ENCODE measurements around the gene CYTH1.

The CYTH1 gene, protein sequence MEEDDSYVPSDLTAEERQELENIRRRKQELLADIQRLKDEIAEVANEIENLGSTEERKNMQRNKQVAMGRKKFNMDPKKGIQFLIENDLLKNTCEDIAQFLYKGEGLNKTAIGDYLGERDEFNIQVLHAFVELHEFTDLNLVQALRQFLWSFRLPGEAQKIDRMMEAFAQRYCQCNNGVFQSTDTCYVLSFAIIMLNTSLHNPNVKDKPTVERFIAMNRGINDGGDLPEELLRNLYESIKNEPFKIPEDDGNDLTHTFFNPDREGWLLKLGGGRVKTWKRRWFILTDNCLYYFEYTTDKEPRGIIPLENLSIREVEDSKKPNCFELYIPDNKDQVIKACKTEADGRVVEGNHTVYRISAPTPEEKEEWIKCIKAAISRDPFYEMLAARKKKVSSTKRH

DNA sequence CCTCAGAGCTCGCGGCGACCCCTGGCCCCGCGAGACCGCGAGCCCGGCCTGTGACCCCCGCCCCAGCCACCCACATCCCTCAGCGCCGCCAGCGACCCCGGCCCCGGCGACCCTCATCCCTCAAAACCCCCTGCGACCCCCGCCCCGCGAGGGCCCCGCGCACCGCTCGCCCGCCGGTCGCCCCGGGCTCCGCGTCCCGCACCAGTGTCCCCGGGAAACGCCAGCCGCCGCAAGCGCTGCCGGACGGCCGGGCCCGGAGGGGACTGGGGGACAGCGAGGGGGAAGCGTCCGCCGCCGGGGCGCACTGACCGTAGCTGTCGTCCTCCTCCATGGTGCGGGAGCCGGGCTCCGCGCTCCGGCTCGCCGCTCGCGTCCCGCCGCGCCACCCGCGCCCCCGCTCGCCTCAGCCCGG is at the start of gene CYTH1:
Gene CYTH1, minus strand, starts transcription at position 381 of the 412 bp plus-strand sequence. Its CDS starts 50 bp downstream, at position 331.
- no peak for DNase-seq

DNA sequence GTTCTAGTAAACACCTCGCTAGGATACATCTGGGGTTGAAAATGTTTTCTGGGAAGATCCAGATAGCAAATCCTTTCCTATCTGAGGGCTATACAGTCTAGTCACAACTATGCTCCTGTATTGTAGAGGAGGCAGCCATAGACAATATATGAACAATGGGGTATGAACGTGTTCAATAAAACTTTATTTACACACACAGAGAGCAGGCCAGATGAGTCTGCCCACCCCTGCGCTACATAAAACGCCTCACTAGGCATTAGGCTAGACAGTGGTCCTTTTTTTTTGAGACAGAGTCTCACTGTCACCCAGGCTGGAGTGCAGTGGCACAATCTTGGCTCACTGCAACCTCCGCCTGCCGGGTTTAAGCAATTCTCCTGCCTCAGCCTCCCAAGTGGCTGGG is 47.4 kb upstream of the CYTH1 start:
- DNase-seq: no peak

DNA sequence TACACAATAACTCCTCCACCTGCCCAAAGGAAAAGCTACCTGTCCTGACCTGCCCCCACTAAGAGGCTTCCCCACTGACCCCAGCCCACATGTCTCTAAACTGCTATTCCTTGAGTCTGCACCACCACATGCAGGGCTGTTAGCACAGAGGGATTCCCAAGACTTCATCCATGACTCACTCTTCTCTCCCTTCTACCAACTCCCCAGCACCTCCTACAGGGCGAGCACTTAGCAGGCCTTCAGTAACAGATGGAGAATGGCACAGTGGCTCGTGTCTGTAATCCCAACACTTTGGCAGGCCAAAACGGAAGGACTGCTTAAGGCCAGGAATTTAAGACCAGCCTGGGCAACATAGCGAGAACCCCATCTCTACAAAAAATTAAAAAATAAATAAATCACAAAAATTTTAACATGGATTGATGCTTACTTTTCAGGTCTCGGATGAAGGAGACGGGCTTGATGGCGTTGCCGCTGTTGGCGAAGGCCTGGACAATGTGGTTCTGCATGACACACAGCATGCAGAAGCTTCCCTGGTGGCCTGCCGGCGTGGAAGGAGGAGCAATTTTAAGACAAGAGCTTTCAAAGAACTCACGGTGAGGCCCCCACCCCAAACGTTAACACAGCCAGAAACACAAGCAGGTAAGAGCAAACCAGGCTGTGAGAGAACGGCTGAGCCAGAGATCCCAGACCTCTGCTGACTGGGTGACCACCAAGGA is 46.6 kb upstream of the CYTH1 start:
- DNase-seq: no peak

DNA sequence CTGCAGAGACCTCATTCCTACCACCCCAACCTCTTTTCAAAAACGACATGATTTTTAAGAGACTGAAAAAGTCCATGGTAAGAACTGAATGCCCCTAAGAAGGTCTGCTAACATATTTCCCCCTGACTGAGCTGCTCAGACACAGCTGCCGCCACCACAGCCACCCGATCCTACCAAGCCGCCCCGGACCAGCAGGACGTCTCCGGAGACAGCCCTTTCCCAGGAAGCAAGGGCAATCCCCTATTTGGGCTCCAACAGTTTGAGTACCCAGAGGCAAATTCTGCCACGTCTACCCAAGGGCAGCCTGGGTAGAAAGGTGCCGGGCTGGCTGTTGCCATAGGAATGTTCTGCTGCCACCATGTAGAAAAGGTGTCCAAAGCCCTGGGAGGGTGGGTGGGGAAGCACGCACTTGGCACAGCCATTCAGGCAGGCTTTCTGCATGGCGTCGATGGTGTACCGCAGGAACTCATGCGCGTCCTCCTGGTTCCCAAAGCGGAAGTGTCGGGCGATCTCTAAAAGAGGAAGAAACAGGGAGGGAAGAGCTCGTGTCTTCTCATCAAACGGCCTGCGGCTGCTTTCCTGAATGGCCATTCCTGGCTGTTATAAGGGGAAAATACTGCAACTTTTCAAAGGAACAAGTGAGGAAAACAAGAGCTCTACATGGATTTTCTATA is 44.9 kb upstream of the CYTH1 start:
- DNase-seq: no peak

DNA sequence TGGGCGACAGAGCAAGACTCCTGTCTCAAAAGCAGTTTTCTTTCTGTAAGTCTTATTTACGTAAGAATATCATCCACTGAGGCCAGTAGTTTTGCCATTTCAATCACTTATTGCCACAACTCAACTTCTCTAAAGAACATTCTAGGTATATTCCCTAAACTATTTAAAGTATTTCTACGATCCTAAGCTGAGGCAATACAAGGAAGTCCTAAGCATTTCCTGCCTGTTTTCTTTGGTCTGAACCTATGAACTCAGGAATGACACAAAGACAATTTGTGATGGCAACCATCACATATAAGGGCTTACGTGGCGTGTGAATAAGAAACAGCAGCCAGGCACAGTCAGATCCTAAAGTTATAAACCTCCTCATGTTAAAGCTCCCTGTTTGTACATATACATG is 44.3 kb upstream of the CYTH1 start:
- no peak for DNase-seq

DNA sequence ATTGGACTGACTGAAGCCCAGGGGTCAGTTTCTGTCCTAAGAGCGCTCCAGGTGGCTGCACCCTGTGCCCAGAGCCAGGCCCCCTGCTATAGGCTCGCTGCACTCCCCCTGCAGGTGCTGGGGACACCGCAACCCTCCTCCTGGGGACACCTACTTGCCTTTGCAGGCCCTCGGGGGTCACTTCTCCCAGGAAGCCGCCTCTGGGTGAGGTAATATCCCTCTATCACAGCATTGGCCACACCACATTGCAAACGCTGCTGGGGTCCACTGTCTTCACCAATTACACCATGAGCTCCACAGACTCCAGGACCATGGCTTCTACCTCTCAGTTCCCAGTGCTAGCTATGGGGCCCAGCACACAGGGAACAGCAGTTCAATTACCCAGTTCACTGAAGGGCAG is 43.6 kb upstream of the CYTH1 start:
- DNase-seq: no peak

DNA sequence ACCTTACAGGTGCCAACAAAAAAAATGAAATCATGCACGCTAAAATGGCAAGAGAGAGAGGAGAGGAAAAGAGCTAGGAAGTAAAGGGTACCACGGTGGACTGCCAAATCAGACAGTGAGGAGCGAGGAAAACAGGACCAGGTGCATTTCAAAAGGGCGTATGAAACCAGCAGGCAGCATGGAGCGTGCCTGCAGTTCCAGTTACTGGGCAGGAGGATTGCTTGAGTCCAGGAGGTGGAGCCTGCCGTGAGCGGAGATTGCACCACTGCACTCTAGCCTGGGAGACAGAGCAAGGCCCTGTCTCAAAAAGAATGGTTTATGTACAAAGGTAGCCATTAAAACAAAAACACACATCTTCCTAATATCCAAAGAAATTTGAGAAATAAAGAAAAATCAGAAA is 42.2 kb upstream of the CYTH1 start:
- no peak for DNase-seq

DNA sequence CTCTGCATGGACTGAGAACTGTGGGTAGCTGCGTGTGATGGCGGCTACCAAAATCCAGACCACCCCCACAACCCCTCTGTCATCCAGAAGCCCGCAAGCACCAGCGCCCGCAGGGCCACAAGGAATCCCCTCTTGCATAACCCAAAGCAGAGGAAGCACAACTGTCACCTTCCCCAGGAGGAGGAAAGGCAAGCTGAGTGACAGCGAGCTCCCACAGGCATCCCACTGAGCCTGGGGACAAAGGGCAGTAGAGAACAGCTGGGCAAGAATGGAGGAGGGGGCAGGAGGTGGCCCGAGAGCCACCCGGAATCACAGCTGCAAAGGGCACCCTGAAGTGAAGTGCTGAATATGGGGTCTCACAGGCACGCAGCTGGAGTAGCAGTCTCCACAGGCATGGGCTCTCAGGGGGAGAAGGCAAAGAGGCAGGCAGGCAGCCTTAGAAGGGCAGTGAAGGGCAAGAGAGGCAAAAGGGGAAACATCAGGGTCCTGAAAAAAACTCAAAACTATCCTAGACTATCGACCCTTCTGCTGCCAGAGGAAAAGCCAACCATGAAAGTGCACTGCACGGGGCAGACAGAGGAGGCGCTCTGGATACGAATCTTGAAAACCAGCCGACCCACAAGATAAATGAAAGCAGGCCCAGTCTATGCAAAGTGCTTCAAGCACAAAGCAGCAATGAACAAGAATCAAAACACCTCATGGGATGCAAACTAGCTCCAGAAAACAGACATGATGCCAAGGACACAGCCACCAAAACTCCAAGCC is 41.4 kb upstream of the CYTH1 start:
- DNase-seq: no peak

DNA sequence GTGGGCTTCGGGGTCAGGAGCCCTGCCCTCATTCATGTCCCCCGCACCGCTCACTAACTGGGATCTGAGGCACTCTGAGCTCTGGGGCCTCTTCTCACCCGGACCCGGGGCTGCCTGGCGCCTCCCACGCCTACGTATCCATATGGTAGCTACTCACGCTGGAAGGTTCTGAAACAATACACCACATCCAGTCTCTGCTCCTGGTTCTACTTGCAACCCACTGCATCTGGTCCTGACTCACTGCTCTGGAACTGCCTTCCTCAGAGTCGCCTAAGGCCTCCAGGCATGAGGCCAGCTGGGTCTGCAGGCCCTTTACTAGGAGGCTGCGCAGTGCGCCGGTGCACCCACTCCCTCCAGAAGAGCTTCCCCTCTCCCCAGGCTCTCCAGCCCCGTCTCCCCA is 40.5 kb upstream of the CYTH1 start:
- DNase-seq: no peak

DNA sequence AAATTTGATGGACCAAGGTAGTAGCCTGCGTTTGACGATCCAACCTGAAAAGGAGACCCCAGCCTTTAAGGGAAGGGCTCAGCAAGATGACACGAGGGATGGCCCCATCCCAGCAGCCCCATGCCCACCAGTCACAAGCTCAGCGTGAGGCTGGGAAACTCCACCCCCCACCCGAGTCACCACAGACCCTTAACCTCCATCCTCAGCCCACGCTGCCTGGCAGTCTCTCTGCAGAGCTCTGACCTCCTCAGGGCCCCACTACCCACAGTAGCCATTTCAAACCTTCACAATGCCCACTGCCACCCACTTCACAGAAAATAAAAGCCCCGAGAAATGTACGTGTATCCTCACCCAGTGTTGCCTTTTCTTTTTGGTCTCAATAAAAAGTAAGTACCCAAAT is 39.9 kb upstream of the CYTH1 start:
- DNase-seq: no peak

DNA sequence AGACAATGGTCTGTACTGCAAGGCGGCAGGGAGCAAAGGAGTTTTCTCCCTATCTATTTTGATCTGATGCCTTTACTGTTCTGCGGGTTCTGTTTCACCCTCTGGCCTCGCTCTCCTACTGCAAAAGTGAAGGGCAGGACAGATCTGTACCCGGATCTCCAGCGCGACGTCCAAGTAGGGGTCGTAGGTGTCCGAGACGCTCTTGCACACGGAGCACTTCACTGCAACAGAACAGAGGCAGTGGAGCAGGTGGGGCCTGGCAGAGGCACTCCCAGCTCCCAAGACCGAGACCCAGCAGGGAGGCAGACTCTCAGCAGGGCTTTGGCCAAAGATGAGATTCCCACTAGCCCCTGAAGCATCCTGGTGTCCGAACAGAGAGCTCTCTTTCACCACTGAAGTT is 38.8 kb upstream of the CYTH1 start:
- no peak for DNase-seq

DNA sequence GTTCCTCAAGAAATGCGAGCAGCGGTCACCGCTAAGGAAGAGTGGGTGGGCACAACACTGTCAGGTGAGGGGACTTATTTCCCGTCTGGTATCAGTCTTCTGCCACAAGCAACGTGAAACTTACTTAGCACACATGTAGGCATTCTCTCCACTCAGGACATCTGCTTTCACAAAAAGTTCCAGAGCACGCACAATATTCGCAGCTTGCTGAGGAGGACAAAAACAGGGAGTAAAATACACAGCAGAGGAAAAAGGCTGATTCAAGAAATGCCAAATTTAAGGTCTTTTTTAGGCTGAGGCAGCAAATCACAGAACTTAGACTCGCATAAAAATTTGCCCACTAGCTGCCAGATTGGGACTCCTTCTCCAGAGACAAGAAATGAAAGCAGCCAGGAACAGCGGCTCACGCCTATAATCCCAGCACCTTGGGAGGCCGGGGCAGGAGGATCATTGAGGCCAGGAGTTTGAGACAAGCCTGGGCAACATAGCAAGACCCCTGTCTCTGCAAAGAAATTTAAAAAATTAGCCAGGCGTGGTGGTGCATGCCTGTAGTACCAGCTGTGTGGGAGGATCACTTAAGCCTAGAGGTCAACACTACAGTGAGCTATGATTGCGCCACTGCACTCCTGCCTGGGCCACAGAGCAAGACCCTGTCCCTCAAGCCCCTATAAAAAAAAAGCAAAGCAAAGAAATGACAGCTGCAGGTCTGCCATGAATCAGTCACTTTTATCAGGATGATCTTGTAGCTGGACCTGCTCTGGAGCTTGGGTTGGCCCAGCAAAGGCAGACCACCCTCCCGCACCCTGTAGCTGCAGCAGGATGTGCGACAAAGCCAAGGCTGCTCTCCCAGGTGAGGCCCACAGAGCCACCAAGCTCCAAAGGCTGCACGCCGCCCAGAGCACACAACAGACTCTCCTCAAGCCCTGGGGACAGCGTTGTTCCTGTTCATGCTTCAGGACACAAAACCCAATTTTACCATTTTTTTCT is 38.0 kb upstream of the CYTH1 start:
- no peak for DNase-seq

DNA sequence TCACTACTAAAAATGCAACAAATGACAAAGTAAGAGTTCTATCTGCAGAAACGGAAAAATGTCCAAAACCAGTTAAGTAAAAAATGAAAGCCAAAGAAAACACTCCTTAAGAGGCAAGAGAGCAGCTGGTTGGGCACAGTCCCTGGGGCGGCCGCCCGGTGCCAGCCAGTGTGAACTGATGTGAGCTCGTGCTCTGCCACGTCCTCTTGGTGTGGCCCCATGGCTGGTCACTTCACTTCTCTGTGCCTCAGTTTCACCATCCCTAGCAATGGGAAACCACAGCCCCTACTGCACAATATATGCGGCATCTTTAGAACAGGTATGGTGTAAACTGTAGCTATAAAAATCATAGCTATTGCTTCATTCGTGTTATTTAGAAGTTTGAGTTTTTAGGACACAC is 37.3 kb upstream of the CYTH1 start:
- DNase-seq: no peak

DNA sequence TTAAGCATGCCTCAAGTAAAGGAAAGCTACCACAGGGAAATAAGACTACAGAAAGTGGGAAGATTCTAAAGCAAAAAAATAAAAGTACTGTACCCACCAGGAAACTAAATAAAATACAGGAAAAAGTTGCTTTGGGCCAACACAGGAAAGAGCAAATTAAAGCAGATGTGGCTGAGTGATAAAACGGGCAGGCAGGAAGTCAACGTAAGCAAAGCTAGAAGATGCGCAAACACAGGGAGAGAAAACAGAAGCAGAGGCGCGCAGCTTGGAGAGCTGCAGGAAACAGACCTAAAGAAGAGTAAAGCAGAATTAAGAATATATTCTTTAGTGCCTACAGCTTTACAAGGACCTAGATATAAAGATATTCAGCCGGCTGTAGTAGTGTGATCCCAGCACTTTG is 36.9 kb upstream of the CYTH1 start:
- DNase-seq: peak; percentile 37

DNA sequence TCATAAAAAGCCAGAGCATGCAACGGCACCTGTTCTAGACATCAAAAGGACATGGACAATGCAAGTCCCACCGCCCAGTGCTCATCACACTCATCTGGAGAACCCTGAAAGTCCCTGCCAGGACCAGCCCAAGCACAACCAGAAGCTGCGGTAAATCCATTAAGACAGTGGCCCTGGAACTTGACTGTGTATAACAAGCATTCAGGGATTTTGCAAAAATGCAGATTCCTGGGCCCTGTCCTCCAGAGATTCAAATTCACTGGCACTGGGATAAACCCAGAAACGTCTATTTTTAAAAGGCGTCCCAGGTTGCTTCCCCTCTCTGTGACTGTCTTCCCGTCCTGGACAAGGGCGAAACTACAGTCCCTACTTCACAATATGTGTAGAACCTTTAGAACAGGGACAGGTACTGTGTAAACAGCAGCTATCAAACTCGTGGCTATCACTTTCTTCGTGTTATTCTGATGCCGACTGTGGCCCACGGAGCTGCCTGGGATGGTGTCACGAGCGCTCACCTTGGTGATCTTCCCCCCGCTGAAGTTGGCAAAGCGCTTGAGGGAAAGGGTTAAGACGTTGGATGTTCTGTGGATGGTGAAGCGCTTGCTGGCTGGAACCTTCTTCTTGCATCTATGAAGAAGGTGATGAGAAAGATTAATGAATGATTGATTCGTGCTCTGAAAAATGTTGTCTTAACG is 36.2 kb upstream of the CYTH1 start:
- DNase-seq: no peak

DNA sequence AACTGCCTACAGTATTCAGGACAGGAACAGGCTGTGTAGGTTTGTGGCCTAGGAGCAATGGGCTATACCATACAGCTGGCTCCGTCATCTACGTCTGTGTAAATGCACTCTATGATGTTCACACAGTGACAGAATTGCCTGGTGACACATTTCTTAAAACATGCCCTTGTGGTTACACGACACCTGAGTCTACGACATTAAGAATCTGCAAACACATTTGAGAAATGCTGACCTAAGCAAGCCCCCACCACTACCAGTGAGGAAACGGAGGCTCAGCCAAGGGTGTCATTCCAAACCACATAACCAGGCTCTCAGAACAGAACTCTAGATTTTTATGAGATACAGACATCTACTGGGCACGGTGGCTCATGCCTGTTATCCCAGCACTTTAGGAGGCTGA is 35.0 kb upstream of the CYTH1 start:
- peak; percentile 37 for DNase-seq

DNA sequence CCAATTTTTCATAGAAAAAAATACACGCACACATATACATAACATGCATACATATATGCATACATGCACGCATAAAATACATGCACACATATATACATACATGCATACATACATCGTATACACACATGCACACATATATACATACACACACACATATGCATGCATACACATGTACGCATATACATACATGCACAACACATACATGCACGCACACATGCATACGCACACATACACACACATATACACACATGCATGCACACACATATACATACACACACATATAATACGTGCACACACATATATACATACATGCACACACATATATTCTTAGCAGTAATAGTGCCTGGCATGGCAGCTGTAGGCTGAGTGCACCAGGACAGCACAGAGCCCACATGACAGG is 33.6 kb upstream of the CYTH1 start:
- DNase-seq: no peak

DNA sequence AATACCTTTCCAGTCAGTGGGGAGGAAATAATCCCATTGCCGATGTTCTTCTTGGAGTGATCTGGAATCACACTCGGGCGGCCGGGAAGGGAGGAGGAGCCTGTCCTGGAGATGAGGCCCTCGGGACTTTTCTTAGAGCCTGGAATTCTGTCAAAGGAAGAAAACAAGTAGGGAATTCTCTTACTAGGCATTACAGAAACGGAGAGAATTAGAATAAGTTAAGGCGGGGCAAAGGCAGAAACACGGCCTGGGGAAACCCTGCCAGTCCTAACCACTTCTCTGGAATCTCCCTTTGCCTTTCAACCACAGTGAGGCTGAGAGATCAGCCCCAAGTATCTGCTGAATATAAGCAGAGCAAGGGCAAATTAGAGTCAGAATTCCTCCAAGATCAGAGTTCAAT is 30.8 kb upstream of the CYTH1 start:
- DNase-seq: no peak

DNA sequence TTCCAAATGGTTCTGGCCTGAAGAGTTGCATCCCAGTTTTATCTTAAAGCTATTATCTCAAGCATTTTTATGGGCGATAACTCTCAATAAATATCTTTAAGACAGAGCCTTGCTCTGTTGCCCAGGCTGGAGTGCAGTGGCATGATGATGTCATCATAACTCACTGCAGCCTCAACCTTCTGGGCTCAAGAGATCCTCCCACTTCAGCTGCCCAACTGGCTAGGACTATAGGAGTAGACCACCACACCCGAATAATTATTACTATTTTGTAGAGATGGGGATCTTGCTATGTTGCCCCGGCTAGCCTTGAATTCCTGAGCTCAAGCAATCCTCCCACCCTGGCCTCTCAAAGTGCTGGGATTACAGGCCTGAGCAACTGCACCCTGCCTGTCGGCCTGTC is 26.1 kb upstream of the CYTH1 start:
- DNase-seq: no peak

DNA sequence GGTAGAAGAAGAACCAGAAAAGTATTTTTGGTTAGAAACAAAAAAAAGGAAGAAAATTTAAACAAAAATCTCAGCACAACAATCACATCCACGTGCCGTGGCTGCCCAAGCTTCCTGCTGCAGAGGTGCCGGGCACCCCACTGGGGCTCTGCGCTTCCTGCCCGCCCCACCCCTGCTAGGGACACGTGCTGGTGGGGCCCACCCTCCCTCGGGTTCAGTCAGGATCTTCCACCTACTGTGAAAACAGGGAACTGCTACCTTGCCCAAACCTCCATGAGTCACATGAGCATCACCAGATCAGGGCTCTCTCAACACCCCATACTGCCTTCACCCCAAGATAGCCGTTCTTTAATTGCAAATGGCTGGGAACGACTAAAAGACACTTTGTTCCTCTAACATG is 24.4 kb upstream of the CYTH1 start:
- DNase-seq: no peak

DNA sequence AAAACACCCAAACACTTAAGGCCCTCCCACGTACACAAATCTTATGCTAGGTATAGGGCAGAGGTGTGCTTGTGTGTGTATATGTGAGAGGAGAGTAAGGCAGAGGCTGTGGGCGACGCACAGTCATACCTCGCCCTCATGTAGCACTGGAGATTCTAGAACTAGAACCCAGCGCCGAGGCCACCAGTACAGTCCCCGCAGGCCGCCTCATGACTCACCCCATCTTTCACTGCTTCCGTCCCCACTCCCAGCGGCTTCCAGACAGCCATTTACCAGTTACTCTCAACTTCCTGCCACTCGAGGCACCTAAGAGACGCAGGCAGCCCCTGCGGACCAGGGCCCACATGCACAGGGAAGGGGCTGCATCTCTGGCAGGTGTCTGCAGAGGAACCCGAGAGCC is 23.2 kb upstream of the CYTH1 start:
- DNase-seq: peak; percentile 50
